NB4 (cell line): ENCODE measurements around the gene ART3.

ENCODE experiments used
- DNase-seq: peaks from one replicate; pipeline ENCODE4 v3.0.0; 2010; ENCODE audit warnings: low read depth
- H3K4me3 ChIP-seq: one replicate; pipeline ENCODE4 v1.5.1; 2011; ENCODE audit warnings: mild to moderate bottlenecking, low read depth, low read length, moderate library complexity
- CTCF ChIP-seq: IDR thresholded peaks from one replicate; pipeline ENCODE4 v1.5.1; 2012; ENCODE audit warnings: low read depth, low read length
- MAX ChIP-seq: IDR thresholded peaks from 2 replicates; pipeline ENCODE4 v1.6.1; 2011; ENCODE audit warnings: low read depth, low read length
- MYC ChIP-seq: IDR thresholded peaks from 2 replicates; pipeline ENCODE4 v1.6.1; 2011; ENCODE audit warnings: low read depth, low read length
- POLR2A ChIP-seq: IDR thresholded peaks from 2 replicates; pipeline ENCODE4 v1.6.1; 2011; ENCODE audit warnings: mild to moderate bottlenecking; ENCODE audit not compliant: insufficient read length; ENCODE audit errors: extremely low read depth

Gene ART3

DNA sequence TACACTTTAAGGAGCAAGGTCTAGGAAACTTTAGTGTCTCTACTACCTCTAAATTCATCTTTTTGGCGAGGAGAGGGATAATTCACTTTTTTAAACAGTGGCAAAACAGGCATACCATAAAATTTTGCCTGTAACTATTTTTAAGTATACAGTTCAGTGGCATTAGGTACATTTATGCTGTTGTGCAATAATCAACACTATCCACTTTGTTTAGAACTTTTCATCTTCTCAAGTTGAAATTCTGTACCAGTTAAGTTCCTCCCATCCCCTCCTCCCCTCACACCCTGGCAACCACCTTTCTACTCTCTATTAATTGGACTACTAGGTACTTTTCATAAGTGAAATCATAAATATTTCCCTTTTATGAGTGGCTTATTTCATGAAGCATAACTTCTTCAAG lies 42.3 kb downstream of the ART3 start:
- DNase-seq: no peak
- no peak for TF ChIP-seq MAX
- TF ChIP-seq MYC: no peak
- TF ChIP-seq CTCF: no peak
- no peak for TF ChIP-seq POLR2A
- H3K4me3 ChIP-seq: no peak overlapping the region

DNA sequence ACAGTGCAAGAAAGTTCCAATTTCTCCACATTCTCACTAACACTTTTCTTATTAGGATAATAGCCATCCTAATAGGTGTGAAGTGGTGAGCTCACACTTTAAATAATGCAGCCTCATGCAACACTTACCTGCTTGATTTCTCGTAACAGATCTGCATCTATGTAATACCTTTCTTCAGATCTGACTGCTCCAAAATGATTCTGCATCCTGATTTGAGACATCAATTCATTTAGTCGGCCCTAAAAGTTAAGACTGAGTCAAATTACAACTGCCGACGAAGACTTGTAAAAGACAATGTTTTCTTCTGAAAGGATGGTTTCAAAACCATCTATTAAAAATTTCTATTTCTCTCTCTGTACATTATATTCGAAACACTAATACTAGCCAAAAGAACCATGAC lies 43.0 kb downstream of the ART3 start:
- TF ChIP-seq POLR2A (no peak), CTCF (no peak), MAX (no peak), MYC (no peak)
- no peak overlapping the region for H3K4me3 ChIP-seq
- no peak for DNase-seq

DNA sequence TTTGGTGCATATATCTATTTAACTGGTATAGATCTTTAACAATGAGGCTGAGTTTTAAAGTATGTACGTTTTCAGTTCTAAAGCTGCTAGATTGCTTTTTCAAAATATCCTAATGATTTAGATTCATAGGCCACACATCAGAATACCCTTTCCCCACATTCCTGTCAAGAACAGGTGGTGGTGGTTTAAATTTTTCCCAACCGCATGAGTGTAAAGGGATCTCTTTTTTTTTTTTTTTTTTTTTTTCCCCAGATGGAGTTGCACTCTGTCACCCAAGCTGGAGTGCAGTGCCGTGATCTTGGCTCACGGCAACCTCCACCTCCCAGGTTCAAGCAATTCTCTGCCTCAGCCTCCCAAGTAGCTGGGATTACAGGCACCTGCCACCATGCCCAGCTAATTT lies 45.7 kb downstream of the ART3 start:
- H3K4me3 ChIP-seq: no peak overlapping the region
- no peak for DNase-seq
- TF ChIP-seq MYC (no peak), MAX (no peak), POLR2A (no peak), CTCF (no peak)

DNA sequence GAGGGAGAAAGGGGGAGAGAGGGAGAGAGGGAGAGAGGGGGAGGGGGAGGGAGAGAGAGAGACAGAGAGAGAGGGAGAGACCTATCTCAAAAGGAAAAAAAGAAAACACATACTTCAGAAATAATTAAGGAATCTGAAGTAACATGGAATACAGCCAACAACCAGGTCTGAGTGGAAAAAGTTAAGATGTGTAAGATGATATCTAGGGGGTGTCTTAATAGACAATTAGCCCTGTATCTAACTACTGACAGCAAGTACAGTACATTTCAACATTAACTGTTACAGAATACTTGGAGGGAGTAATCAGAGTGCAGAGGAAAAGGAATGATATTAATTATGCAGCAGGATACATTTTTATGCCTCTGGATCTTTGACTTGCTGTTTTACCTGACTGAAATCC lies 51.3 kb downstream of the ART3 start:
- no peak overlapping the region for H3K4me3 ChIP-seq
- no peak for DNase-seq
- no peak for TF ChIP-seq MYC
- no peak for TF ChIP-seq POLR2A
- no peak for TF ChIP-seq MAX
- no peak for TF ChIP-seq CTCF

- DNase-seq: no peak
- no peak overlapping the region for H3K4me3 ChIP-seq
- no peak for TF ChIP-seq MAX
These were observed 53.2 kb downstream of the ART3 start for GRCh38 chr4:76127754-76128153.

- no peak overlapping the region for H3K4me3 ChIP-seq
- TF ChIP-seq MAX (no peak), POLR2A (no peak), CTCF (no peak), MYC (no peak)
- DNase-seq: no peak
These were observed 66.7 kb downstream of the ART3 start for GRCh38 chr4:76141241-76141640.
